Left renal cortex interstitium (tissue), 4 donors: ENCODE results near the gene ZNF782. TPM values are rescaled to one million over a fixed set of nuclear protein-coding genes. Genes with fewer than 3 reads are reported as not detected.
A peak's percentile ranks its signal among the peaks of the same experiment; 100 is the strongest.
"Not testable (repeated sequence)": the region's sequence is repeated elsewhere in the genome, so short reads cannot be mapped to it uniquely, and the experiment has no call there.

Source experiments
- DNase-seq, 4 donors: peaks; one replicate each; pipeline ENCODE4 v3.0.0-alpha.2; 2013; ENCODE audit warnings: low read depth in 4 of 4, low spot score in 2 of 4, missing footprints in 1 of 4
- polyA plus RNA-seq, 4 donors: library from polyadenylated mRNA; unstranded; fragments of 120-200 nt; gene quantifications; one replicate each; pipeline ENCODE4 v1.2.1, GENCODE V29; 2013; ENCODE audit not compliant: insufficient read length in 4 of 4

The ZNF782 gene
- polyA plus RNA-seq, 4 donors = 6.4 to 9.8 (median 7.4) TPM

GRCh38 chr9:96854651-96855273 is 448 bp upstream of the ZNF782 start:
- DNase-seq = no peak

DNA sequence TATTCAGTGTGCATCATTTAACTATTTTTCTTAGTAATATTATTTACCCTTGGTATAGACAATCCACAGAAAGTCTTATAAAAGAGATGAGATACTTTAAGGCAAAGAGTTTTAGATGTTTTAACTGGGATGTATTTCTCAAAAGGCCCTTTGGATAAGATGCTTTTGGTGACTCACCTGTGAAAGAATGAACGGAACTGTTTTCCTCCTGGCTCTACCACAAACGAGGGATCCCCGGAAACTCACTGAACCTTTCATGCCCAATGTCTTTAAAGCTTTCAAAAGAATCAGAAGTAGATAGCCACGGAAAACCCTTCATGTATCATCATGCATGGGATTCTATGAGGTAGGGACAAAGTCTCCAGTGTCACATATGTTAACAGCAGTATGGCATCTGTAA is 1.6 kb downstream of the ZNF782 start:
- no peak for DNase-seq

DNA sequence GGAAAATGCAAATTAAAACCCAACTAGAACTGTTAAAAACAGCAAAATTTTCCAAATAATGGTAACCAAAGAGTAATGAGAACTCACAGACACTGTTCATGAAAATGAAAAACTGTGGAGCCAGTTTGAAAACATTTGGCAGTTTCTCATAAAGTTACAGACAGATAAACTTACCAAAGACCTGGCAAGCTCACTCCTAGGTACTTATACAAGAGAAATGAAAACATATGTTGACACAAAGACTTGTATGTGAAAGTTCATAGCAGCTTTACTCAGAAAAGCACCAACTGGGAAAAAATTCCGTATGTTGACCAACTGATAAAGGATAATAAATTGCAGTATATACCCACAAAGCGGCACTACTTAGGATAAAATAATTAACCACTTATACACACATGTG is 10.3 kb downstream of the ZNF782 start:
- no peak for DNase-seq

GRCh38 chr9:96818533-96818932 is 35.8 kb downstream of the ZNF782 start:
- DNase-seq = no peak

DNA sequence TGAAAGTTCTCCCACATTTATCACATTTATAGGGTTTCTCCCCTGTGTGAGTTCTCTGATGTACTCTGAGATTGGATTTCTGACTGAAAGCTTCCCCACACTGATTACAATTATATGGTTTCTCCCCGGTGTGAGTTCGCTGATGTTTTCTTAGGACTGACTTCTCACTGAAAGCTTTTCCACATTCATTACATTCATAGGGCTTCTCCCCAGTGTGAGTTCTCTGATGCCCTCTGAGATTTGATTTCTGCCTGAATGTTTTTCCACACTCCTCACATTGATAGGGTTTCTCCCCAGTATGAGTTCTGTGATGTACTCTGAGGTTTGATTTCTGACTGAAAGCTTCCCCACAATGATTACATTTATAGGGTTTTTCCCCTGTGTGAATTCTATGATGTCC is 36.3 kb downstream of the ZNF782 start:
- no peak for DNase-seq

GRCh38 chr9:96813607-96814006 is 40.7 kb downstream of the ZNF782 start:
- DNase-seq = no peak

- not testable (repeated sequence) for DNase-seq
Measured at GRCh38 chr9:96798959-96799358, 55.4 kb downstream of the ZNF782 start.

- DNase-seq = no peak
Measured at GRCh38 chr9:96784021-96784420, 70.3 kb downstream of the ZNF782 start.

DNA sequence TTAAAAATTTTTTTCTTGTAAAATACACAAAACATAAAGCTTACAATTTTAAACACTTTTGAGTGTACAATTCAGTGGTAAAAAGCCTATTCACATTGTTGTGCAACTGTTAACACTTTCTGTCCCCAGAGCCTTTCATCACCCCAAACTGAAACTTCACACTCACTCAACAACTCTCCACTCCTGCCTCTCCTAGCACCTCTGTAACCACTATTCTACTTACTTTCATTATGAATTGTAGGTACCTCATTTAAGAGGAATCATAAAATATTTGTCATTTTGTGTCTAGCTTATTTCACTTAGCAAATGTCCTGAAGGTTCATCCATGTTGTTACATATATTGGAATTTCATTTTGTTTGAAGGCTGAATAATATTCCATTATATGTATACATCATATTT is 72.1 kb downstream of the ZNF782 start:
- DNase-seq = no peak

DNA sequence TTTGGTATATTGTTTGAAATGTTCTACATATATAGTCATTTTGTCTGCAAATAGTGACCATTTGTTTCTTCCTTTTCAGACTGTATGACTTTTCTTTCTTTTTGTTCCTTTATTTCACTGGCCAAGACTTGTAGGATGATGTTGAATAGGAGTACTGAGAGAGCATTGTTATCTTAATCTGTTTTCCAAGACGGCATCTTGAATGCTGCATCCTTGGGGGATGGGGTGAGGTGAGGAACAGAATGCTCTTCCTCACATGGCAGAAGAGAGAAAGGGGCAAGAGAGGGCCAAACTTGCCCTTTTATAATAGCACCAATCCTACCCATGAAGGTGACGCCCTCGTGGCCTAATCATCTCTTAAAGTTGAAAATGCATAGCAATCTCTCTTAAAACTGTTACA is 72.8 kb downstream of the ZNF782 start:
- DNase-seq = no peak

- no peak for DNase-seq
Measured at GRCh38 chr9:96779089-96779488, 75.2 kb downstream of the ZNF782 start.

DNA sequence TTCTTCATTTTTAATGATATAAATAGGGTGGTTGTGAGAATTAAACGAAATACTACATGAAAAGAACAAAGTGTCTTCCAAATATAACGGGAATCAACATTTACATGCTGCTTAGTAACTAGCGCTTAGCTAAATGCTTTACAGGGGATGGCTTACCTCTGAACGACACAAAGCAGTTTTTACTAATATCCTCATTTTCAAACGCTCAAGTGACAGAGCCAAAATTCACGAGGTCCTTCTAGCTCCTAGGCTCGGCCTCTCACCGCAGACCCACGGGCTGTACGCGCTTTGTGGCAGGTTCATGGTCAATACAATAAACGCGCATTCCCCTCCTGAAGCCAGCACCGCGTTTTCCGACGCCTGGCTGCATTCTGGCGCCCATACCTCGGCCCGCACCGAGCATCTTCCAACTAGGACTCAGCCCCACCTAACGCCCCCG is 76.9 kb downstream of the ZNF782 start:
- DNase-seq = peak; percentile 13 to 25 (median 16)

DNA sequence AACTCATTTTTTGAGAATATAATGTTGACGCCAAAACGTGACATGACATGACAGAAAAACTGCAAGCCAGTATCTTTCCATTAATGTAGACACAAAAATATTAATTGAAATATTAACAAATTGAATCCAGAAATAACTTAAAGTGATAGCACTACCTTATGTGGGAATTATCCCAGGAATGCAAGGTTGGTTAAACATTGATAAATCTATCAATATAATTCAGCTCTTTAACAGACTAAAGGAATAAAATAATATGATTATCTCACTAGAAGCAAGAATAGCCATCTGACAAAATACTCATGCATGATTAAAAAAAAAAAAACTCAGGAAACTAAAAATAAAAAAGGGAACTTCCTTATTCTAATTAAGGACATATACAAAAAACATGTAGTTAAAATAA is 83.2 kb downstream of the ZNF782 start:
- DNase-seq = no peak

- DNase-seq = no peak
Measured at GRCh38 chr9:96769989-96770388, 84.3 kb downstream of the ZNF782 start.

Other genes with a start within 250 kb of the ZNF782 start
- 10 to 100 TPM; 23.6 to 32.9 (median 27.2) TPM for gene CDC14B, start 234.7 kb downstream of the ZNF782 start, polyA plus RNA-seq
- gene PRXL2C, start 199.2 kb downstream of the ZNF782 start, polyA plus RNA-seq = 1 to 10 TPM; 5.2 to 6.1 (median 5.7) TPM
- gene ZNF510, start 76.4 kb downstream of the ZNF782 start, polyA plus RNA-seq = 10 to 100 TPM; 17.8 to 22.3 (median 20.9) TPM
- gene NUTM2G, start 74.3 kb upstream of the ZNF782 start, polyA plus RNA-seq = 1 to 10 TPM in 2 of 4 donors, under 1 TPM in 2; 0.27 to 1.6 (median 1.0) TPM
- 10 to 100 TPM; 20.0 to 35.2 (median 26.1) TPM for gene CTSV, start 184.6 kb upstream of the ZNF782 start, polyA plus RNA-seq